GM19324 (cell line): Measurements from ENCODE around the gene PDZRN4.
"Not testable (repeated sequence)": the region's sequence is repeated elsewhere in the genome, so short reads cannot be mapped to it uniquely, and the experiment has no call there.

Source experiments
- ATAC-seq: cut with Tn5 transposase; IDR thresholded peaks from one replicate; pipeline ENCODE4 v1.9.1; 2021; ENCODE audit warnings: mild to moderate bottlenecking, moderate library complexity; ENCODE audit not compliant: unreplicated experiment, low FRiP score

The PDZRN4 gene

DNA sequence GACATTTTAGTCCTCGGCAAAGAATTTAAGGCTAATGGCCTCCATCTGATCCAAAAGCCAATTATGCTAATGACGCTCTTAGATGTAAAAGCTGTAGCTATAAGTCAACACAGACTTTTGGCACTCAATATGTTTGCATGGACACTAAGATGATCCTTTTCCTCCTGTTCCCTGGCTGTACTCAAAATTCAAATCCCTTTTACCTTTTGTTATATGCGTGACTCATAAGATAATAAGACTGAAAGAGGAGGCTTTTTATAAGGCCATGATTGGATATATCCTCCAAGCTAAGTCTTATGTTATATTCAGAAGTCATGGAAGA, 89.8 kb downstream of the PDZRN4 start:
- no peak for ATAC-seq

DNA sequence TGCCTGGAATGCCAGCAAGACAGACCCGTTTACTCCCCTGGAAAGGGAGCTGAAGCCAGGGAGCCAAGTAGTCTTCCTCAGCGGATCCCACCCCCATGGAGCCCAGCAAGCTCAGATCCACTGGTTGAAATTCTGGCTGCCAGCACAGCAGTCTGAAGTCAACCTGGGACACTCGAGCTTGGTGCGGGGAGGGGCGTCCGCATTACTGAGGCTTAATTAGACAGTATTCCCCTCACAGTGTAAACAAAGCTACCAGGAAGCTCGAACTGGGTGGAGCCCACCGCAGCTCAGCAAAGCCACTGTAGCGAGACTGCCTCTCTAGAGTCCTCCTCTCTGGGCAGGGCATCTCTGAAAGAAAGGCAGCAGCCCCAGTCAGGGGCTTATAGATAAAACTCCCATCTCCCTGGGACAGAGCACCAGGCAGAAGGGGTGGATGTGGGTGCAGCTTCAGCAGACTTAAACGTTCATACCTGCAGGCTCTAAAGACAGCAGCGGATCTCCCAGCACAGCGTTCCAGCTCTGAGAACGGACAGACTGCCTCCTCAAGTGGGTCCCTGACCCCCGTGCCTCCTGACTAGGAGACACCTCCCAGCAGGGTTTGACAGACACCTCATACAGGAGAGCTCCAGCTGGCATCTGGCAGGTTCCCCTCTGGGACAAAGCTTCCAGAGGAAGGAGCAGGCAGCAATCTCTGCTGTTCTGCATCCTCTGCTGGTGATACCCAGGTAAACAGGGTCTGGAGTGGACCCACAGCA, 92.4 kb downstream of the PDZRN4 start:
- not testable (repeated sequence) for ATAC-seq

DNA sequence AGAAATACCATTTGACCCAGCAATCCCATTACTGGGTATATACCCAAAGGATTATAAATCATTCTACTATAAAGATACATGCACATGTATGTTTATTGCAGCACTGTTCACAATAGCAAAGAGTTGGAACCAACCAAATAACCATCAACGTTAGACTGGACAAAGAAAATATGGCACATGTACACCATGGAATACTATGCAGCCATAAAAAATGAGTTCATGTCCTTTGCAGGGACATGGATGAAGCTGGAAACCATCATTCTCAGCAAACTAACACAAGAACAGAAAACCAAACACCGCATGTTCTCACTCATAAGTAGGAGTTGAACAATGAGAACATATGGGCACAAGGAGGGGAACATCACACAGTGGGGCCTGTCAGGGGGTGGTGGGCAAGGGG, 97.3 kb downstream of the PDZRN4 start:
- ATAC-seq: not testable (repeated sequence)

DNA sequence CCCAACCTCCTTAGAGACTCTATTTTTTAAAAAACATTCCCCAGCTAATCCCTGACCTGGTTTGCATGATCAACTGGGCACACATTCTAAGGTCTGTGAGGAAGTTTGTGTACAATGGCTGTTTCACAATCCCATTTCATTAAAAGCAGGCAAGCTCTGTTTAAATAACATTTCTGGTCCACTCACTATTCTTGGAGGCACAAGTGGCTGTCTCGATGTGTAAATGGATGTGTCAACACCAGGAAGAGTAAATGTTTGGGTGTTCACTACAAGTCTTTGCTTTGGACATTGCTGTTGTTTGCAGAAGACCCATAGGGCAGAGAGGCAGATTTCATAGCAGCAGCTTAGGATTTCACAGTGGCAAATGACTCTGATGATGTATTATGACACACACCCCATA, 98.3 kb downstream of the PDZRN4 start:
- ATAC-seq: no peak

DNA sequence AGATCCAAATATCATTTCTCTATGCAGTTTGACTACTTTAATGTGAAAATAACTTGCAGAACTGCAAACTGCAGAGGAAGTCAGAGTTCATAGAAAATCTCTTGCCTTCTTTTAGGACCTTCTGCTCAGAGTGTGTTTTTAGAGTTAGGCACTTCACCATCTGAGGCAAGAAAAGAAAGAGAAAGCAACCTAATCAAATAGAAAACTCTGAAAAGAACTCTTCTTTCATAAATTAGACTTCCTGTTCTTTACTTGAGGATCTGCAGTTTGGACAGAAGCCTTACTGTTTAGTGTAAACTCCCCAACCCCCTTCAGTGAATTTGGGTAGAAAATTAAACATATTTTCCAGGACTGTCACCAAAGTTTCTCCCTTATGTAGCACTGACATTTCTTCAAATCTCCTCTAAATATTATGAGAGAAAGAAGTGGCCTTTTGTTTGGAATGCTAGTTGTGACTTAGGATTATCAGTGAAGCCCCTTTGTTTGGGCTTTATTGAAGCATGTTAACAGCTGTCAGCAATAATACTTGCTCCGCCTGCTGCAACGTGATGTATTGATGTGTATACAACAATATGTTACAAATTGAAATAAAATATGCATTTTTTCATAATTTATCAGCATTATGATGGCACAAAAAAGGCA, 99.5 kb downstream of the PDZRN4 start:
- peak; percentile 83 for ATAC-seq

DNA sequence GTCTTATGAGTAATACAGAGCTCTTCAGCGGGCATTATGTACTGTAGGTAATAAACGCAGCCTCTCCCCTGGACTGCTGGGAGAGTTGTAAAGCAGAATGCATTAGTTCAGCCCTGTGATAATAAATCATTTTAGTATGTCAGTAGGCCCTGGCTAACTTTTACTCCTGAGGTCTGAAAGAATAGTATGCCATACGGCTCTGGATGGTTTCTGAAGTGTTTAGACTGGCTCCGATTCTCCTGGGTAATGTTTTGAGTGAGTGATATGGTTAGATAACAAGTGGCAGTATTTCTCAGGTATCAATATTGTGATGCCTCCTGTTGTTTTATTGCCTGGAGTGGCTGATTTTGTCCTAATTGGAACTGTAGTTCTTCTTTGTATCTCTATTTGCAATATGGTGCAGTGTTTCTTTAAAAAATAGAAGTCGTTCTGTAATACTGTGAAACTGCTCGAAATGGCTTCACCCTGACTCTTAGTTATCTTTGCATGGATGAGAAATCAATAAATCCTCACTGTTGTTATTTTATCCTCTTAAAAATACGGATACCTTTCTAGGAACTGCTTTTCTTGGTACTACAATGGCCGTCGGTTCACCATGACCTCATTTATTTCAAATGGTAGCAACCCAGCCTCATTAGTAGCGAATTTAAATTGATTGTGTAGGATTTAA, 100.2 kb downstream of the PDZRN4 start:
- no peak for ATAC-seq

DNA sequence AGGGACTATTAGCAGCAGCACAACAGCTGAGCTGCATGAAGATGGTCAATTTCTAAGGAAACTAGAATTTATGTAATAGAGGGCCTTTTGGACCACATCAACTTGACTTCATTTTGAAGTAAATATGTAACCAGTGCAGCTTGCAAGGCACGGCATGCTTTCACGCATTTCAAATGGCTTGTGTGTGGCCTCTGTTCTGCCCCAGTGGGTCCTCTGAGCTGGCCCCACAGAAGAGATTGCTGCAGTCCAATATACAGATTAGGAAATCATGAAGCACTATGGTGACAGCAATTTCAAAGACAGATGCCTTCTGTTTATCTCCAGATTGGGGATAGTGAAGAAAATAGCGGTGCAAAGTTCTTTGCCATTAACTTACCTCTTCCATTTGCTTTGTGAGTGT, 101.4 kb downstream of the PDZRN4 start:
- ATAC-seq: no peak

DNA sequence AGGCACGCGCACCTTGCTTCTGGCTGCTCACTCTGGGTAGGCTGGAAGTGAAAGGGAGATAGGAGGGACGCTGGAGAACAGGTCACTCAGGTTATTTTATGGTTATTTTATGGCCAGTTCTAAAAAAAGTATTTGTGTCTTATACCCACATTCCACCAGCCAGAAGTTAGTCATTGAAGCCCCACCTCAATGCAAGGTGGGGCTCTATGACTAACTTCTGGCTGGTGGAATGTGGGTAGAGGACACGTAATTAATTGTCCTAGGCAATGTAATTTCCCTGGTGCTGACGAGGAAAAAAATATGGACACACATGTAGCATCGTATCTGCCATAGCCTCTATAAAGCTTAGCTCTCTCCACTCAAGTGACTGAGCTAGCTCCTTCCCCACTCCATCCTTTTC, 104.9 kb downstream of the PDZRN4 start:
- no peak for ATAC-seq

DNA sequence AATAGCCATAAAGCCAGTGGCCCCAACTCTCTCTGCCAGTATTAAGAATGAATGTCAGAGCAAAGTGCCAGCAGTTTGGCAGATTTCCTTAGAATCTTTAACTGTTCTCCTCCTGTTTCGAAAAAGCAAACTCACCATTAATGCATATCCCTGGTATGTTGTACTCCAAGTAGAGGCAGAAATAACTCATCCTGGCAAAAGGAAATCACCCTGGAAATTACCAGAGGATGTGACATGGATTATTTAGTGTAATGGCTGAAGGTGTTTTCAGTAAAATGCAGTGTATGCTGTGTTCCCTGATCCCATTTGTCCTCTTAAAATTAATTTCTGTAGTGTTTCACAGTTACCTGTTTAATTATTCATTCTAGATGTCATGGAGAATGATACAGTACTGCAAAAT, 105.3 kb downstream of the PDZRN4 start:
- ATAC-seq: no peak

DNA sequence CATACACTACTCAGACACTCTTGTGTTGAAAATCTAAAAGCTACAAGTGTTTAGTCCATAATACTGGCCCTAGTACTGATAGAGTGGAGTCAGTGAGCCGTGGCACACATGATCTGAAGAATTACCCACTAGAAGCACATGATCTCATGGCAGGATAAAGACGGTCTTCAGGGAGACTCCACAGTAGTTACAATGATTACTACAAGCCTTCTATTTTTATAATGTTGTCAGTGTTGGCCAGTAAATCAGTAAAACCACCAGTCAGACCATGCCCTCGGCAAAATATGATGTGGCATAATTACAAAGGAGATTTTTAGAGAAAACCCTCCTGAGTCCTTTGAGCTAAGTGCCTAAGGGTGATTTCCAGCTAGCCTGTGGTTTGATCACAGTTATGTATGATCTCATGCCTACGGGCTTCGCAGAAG, 114.9 kb downstream of the PDZRN4 start:
- no peak for ATAC-seq

DNA sequence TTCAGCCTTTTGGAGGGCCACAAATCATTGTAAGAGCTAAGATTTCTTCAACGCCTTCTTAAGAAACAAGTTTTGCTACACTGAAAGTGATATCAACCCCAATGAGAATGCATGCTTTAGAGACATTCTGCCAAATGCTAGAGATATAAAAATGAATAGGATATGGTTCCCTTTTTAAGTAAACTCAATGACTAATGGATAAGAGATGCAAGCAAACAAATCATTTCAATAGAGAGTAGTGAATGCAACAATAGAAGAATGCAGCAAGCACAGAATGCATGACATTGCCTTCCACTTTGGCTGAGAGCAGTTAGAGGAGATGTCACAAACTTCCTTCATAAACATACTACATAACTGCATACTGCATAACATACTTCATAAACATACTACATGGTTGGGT, 116.4 kb downstream of the PDZRN4 start:
- no peak for ATAC-seq

DNA sequence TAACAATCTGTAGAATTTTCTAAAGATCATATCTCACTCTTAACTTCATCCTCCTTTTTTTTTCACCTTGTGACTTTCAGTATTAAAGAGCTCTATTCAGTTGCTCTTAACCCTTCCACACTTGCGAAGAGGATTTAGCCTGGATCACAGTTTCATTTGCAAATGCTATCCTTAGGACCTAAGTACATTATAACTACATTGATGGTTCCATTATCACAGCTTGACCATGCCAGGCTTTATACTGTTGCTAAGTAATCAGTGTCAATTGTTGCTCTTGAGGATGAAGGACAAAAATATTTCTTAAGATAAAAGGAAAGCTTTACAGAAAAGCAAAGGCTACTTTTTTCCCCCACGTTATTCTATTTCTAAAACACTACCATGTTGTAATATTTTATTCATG, 122.2 kb downstream of the PDZRN4 start:
- ATAC-seq: no peak

DNA sequence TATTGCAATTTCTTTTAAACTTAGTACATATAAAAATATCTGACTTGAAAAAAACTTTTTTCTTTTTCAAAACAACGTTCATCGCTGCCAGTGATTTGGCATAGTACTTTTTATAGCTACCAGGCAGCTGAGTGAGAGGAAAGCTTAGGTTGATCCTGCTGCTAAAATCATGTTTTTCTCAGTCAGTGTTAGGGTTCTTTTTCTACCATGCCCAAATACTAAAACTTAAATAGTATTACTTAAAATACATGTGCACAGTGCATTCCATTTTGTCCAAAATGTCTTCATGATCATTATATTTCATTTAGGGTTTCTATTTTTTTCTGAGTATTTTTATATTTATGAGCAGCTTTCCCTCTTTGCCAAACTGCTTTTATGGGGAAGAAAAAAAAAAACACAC, 123.8 kb downstream of the PDZRN4 start:
- no peak for ATAC-seq

DNA sequence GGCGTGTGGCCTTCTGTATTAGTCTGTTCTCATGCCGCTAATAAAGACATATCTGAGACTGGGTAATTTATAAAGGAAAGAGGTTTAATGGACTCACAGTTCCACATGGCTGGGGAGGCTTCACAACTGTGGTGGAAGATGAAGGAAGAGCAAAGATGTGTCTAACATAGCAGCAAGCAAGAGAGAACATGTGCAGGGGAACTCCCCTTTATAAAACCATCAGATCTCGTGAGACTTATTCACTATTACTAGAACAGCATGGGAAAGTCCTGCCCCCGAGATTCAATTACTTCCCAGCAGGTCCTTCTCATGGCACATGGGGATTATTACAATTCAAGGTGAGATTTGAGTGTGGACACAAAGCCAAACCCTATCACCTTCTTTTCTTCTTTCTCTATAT, 124.3 kb downstream of the PDZRN4 start:
- not testable (repeated sequence) for ATAC-seq

DNA sequence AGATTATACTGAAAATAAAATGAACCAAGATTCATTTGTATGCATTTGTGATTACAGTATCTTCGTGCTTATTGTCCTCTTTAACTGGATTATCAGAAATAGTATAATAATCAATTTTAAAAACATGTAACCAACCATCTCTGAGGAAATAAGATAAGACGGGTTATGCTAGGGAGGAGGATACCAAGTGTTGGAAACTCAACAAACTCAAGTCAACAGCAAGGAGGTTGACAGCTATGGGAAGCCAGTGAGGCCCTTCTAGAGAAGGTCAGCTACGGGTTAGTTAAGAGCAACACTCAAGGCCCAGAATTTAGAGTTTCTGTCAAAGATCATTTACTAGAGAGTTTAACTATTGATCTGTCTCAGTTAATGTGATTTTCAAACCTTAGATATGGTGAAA, 137.2 kb downstream of the PDZRN4 start:
- ATAC-seq: no peak

DNA sequence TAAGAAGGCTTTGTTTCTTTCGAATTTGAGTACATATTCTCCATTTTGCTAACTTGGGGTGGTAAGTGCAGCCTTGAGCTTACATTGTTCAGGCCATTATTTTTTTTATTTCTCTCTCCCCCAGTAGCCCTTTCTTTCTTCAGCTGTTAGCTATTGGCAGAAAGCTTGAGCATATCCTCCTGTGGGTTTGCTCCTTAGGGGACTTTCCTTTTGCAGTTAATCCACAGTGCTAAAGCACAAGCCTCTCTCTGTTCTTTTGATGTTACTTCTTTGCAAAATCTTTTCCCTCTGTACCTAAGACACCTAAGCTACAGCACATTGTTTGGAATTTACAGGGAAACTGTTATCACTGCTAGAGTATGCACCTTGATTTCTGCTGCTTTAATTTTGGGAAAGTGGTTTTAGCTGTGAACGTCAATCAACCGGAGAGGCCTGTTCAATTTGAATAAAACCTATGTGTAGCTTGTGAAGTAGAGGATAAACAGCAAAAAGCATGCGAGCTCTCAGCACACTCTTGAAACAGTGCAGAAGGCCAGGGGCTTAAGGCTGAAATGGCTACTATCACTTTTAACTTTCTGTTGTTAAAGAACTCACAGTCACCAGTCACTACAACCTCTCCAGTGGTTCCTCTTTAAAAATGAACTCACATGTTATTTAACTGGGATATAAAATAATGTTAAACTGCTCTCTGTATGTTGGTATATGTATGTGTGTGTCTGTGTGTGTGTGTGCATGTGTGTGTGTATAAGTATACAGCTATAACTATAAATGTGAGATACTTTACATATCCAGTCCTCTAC, 139.2 kb downstream of the PDZRN4 start:
- ATAC-seq: no peak

DNA sequence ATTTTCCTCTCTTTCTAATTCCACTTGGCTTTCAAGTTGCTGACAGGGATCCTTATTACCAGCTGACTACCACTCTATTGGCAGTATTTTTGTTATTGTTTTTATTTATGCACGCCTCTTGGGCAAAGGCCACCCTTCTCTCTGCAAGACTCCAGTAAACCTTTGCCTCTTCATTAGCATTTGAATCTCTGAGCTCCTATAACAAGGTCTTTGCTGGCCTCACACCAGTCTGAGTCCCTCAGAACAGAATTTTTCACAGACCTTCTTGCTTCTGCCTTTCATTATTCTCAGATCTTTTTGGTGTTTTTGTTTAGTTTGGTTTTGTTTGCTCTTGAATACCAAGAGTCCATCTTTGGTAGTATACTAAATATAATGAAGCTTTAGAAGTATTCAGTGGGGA, 145.9 kb downstream of the PDZRN4 start:
- ATAC-seq: no peak

DNA sequence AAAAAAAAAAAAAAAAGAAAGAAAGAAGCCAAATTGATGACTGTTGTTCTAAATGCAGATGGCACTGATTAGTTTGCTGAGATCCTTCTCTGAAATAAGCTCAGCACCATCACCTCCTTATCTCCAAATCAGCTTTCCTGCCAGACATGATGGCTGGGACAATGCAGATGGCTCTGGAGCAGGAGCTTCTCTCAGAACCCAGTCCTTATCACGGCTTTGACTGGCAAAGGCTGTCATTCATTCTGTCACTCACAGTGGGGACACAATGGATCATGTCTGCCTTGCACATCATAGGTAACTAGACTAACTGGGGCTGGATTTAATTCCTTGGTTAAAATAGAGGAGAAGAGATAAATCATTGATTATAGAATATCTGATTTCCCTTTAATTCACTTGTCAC, 146.3 kb downstream of the PDZRN4 start:
- no peak for ATAC-seq

DNA sequence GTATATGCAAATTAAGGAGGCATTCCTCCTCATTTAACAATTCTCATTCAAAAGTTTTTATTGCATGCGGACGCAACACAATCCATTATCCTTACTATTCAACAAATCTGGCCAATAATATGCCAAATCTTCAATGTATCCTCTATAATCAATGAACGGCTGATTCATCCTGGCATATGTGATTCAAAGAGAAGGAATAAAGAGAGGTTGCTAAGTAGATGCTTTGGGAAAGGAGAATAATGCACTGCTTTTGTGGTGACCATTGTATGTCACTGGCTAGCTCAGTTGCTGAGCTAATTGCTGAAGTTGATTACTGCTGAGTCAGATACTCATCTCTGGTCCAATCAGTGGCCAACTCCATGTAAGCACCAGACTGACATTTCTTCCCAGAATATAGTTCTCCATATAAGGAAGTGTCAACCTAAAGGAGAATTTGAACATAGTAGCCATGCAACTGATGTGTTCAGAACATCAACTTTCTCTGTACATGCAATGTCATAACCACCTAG, 148.0 kb downstream of the PDZRN4 start:
- no peak for ATAC-seq

DNA sequence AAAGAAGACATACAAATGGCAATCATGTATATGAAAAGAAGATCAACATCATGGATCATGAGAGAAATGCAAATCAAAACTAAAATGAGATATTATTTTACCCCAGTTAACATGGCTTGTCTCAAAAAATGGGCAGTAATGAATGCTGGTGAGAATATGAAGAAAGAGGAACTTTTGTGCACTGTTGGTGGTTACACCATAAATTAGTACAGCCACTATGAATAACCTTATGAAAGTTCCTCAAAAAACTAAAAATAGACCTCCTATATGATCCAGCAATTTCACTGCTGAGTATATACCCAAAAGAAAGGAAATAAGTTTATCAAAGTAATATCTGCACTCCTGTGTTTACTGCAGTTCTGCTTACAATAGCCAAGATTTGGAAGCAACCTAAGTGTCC, 151.7 kb downstream of the PDZRN4 start:
- ATAC-seq: no peak
